Measurements from ENCODE around the gene ATXN7L1. TPM values are rescaled to one million over a fixed set of nuclear protein-coding genes. Genes with fewer than 3 reads are reported as not detected.

ATXN7L1 gene
- polyA plus RNA-seq, 1 experiment, result 5.5 TPM

DNA sequence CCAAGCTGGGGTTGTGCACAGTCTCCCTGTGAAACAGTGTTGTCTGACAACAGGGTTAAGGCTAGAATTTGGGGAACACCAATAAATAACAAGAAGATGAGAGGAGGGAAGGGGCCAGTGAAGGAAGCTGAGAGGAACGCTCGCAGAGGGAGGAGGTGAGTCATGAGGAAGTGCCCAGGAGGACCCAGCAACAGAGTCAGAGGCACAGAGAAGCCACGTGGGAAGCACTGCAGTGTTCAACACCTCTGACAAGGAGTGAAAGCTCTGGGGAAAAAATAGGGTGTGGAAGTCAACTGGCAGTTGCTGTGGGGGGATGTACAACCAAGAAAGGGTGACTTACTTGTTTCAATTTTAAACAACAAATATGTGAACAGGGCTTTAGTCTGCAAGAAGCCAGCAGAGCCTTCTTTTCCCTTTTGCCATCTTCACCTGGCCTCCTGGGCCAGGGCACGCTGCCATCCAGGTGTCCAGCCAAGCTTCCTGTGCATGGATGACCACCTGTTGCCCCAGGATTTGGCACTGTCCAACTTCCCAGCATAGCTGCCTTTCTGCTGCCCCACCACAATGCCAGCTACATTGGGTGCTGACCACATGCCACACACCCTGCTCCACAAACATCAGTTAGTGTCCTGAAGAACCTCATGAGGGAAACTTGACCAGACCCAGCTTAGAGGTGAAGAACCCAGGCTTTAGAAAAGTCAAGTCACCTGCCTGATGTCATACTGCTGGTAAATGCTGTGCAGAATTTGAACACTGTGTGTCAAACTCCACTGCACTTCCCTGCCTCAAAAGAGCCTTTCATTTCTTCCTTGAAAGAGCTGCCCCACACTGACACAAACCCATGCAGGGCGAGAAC lies 69.6 kb downstream of the ATXN7L1 start:
- TF ChIP-seq, protein P1, sequence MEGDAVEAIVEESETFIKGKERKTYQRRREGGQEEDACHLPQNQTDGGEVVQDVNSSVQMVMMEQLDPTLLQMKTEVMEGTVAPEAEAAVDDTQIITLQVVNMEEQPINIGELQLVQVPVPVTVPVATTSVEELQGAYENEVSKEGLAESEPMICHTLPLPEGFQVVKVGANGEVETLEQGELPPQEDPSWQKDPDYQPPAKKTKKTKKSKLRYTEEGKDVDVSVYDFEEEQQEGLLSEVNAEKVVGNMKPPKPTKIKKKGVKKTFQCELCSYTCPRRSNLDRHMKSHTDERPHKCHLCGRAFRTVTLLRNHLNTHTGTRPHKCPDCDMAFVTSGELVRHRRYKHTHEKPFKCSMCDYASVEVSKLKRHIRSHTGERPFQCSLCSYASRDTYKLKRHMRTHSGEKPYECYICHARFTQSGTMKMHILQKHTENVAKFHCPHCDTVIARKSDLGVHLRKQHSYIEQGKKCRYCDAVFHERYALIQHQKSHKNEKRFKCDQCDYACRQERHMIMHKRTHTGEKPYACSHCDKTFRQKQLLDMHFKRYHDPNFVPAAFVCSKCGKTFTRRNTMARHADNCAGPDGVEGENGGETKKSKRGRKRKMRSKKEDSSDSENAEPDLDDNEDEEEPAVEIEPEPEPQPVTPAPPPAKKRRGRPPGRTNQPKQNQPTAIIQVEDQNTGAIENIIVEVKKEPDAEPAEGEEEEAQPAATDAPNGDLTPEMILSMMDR (IDR thresholded peaks at IDR 0.05; ENCODE audit: low read depth, low read length), result no peak
- H3K4me3 ChIP-seq (ENCODE audit: low read depth, low read length), result no peak overlapping the region
- H3K27me3 ChIP-seq (ENCODE audit: control insufficient read depth, insufficient read depth, low read length), result no peaks in the 10 kb centered on the region
- no peaks in the 10 kb centered on the region for H3K9me3 ChIP-seq (ENCODE audit: control insufficient read depth, insufficient read depth, low read length)
- no peak for DNase-seq (ENCODE audit: low read depth, low spot score)
- ChIA-PET CTCF (interaction anchor here (0.6 to 1.8 kb wide), 2 partner anchors 14 to 40 kb away, joined by 3 to 4 read pairs; no protein-coding TSS in a partner anchor), POLR2A (no interaction called here)
- H3K27ac ChIP-seq (ENCODE audit: low read depth, low read length), result peak overlapping the region; percentile 57

DNA sequence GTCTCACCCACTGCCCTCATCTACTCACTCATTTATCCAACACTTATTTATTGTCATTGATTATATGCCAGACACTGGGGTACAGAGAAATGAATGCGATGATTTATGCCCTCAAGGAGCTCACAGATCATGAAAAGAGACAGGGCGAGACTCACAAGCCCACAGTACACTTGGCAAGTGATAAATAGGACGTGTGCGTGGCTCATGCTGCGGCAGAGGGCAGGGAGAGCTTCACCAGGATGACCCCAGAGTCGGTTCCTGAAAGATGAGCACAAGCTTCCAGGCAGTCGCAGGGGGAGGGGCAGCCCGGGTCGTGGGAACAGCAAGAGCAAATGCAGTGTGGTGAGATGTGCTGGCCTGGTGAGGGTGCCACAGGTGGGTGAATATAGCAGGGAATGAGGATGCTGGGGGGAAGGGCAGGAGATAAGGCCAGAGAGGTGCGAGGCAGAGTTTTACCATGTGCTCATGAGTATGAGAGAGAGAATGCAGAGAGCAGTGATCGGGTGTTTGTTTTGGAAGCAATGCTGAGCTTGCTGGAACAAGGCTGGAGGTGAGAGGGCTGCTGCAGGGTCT lies 70.9 kb downstream of the ATXN7L1 start:
- no peak for DNase-seq (ENCODE audit: low read depth, low spot score)
- POLR2A ChIA-PET, result interaction anchor here (0.6 to 1.1 kb wide), 2 partner anchors 10 to 41 kb away, joined by 3 to 6 read pairs; no protein-coding TSS in a partner anchor
- Histone ChIP-seq H3K9me3 (ENCODE audit: control insufficient read depth, insufficient read depth, low read length) (no peaks in the 10 kb centered on the region), H3K4me3 (ENCODE audit: low read depth, low read length) (no peak overlapping the region), H3K27me3 (ENCODE audit: control insufficient read depth, insufficient read depth, low read length) (no peaks in the 10 kb centered on the region), H3K27ac (ENCODE audit: low read depth, low read length) (peak overlapping the region; percentile 11)
- TF ChIP-seq, protein P1 (IDR thresholded peaks at IDR 0.05; ENCODE audit: low read depth, low read length), result no peak
- CTCF ChIA-PET, result interaction anchor here (1.0 to 1.8 kb wide), 3 partner anchors 39 to 204 kb away, joined by 3 to 4 read pairs (median 4); no protein-coding TSS in a partner anchor

DNA sequence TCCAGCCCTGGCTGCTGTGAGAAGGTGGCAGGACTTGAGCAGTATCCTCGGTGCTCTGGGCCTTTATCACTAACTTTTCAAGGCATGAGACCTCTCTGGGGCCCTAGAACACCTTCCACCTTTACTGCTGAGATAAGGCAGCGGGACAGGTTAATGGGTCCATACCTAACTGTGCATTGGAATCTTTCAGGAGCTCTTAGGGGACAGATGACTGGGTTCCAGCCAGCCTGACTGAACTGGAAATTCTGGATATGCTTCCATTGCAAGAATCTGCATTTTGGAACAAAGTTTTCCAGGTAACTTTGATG lies 73.0 kb downstream of the ATXN7L1 start:
- Histone ChIP-seq H3K4me3 (ENCODE audit: low read depth, low read length) (no peak overlapping the region), H3K27me3 (ENCODE audit: control insufficient read depth, insufficient read depth, low read length) (no peaks in the 10 kb centered on the region), H3K27ac (ENCODE audit: low read depth, low read length) (no peak overlapping the region), H3K9me3 (ENCODE audit: control insufficient read depth, insufficient read depth, low read length) (no peaks in the 10 kb centered on the region)
- CTCF ChIA-PET, result interaction anchor here (1.7 kb wide), 1 partner anchor 13 kb away, joined by 4 read pairs; no protein-coding TSS in a partner anchor
- no peak for DNase-seq (ENCODE audit: low read depth, low spot score)
- TF ChIP-seq, protein P1 (IDR thresholded peaks at IDR 0.05; ENCODE audit: low read depth, low read length), result no peak
- POLR2A ChIA-PET, result no interaction called here

DNA sequence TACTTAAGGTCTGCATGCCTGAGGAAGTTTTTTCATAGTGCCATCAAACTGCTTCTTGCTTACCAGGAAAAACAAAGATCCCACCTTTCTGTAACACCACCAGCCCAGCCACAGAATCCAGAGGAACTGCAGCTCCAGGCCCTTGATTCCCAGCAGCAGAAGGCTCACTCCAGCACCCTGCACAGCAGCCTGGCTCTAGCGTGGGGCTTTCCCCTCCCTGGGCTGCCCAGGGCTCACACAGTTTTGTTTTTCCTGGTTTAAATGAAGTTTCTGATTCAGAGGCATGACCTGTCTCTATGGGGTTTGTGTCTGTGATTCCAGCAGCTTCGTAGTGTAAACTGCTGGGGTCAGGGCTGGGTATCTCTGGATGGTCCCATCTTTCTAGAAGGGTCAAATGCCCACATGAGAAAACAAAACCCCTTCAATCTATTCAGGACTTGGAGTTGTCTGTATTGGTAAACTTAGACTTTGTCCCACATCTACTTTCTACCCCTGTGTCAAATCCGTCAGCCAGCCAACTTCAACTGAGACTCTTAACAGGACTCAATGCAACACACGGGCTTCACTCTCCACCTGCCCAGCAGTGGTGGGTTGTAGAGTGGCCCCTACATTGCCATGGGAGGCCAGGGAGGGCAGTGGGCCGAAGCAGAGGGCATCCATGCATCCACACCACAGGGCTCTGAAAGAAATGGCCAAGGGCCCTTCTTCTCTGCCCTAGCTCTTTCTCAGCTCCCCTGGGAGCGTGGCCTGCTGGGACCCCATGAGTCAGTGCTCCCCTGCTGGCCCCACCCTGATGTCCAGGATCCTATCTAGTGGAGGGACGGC lies 73.6 kb downstream of the ATXN7L1 start:
- Histone ChIP-seq H3K27ac (ENCODE audit: low read depth, low read length) (peak overlapping the region; percentile 47), H3K4me3 (ENCODE audit: low read depth, low read length) (no peak overlapping the region), H3K9me3 (ENCODE audit: control insufficient read depth, insufficient read depth, low read length) (no peaks in the 10 kb centered on the region), H3K27me3 (ENCODE audit: control insufficient read depth, insufficient read depth, low read length) (no peaks in the 10 kb centered on the region)
- ChIA-PET CTCF (no interaction called here), POLR2A (no interaction called here)
- TF ChIP-seq, protein P1 (IDR thresholded peaks at IDR 0.05; ENCODE audit: low read depth, low read length), result no peak
- DNase-seq (ENCODE audit: low read depth, low spot score), result no peak
